ENCODE data around the gene ERF. TPM values are rescaled to one million over a fixed set of nuclear protein-coding genes. Genes with fewer than 3 reads are reported as not detected.

Gene ERF
- total and polyA plus RNA-seq, 7 donors: 7.1 to 13.5 (median 11.4) TPM

DNA sequence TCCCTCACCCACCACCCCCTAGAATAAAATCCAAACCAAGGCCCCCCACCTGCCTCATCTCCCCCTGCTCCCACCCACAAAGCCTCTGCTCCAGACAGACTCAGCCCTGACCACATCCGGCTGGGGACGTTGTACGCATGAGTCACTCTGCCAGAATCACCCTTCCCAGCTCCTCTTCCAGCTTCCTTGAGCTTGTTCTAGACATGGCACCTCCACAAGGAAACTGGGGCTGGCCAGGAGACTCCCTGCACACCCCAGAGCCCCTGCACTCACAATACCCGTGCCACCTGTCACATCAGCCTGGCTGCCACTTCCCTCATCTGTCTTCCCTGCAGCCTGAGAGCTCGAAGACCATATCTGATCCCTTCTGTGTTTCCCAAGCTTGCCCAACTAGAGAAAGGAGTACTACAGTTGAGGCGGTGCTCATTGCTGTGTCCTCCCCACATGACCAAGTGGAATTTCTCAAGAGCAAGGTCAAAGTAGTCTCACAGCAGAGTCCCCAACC lies 47.1 kb downstream of the ERF start:
- Histone ChIP-seq H3K4me1 (no peaks in the 10 kb centered on the region), H3K9me3 (no peaks in the 10 kb centered on the region), H3K27me3 (ENCODE audit: insufficient read depth in 3 of 3, low read length in 2 of 3) (no peaks in the 10 kb centered on the region), H3K4me3 (no peak overlapping the region), H3K36me3 (ENCODE audit: insufficient read depth in 1 of 2, low read depth in 1 of 2) (peaks cover 7 to 96% of the 10 kb centered on the region in 2 donors), H3K27ac (no peak overlapping the region)
- DNase-seq (no peak), ATAC-seq (peak in 1 of 4 donors; percentile 45)
- intact Hi-C loops (cut with DNase I): no loop called here
- WGBS, 3 donors: 82 to 89% (median 85%) methylated on average over 6 of the region's 6 CpGs
- TF ChIP-seq, protein P1, sequence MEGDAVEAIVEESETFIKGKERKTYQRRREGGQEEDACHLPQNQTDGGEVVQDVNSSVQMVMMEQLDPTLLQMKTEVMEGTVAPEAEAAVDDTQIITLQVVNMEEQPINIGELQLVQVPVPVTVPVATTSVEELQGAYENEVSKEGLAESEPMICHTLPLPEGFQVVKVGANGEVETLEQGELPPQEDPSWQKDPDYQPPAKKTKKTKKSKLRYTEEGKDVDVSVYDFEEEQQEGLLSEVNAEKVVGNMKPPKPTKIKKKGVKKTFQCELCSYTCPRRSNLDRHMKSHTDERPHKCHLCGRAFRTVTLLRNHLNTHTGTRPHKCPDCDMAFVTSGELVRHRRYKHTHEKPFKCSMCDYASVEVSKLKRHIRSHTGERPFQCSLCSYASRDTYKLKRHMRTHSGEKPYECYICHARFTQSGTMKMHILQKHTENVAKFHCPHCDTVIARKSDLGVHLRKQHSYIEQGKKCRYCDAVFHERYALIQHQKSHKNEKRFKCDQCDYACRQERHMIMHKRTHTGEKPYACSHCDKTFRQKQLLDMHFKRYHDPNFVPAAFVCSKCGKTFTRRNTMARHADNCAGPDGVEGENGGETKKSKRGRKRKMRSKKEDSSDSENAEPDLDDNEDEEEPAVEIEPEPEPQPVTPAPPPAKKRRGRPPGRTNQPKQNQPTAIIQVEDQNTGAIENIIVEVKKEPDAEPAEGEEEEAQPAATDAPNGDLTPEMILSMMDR (IDR thresholded peaks at IDR 0.05): no peak

DNA sequence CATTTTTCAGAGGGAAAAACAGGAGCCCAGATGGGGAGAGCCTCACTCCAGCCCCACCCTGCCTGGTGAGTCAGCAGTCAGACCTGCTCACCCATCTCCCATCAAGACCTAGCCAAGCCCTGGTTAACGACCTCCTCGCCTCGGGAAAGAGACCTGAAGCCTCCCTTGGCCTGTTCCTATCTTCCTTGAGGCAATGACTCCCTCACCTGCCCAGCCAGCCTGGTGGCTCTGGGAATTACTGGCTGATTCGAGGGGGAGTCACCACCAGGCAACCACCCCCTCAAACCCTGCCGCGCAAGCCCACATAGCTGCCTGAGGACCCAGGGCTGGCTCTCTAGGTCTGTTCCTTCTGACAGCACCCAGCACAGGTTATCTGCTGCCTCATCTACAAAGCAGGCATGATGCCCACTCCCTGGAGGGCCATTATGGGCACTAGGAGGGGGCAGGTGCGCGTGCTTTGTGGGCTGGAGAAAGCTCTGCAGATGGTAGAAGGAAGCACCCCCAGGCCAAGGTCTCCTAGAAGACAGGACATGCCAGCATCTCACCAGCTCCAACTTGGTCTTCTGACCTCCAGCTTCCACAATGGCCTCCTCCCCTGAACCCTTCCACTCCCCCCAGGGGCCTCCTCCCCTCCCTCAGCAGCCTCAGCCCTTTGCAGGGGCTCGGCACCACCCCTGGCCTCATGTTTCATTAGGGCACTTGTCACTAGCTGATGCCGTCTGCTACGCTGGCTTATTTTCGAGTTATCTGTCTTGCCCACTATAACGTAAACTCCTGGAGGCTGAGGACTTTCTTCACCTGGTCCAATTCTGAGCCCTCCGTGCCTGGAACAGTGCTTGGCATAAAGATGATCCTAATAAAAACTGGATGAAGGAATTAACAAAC lies 47.8 kb downstream of the ERF start:
- TF ChIP-seq, protein P1 (IDR thresholded peaks at IDR 0.05): no peak
- no peaks in the 10 kb centered on the region for H3K9me3 ChIP-seq
- no peaks in the 10 kb centered on the region for H3K4me1 ChIP-seq
- 86 to 89% (median 89%) methylated on average over 14 of the region's 14 CpGs for WGBS, 3 donors
- no peak overlapping the region for H3K27ac ChIP-seq
- intact Hi-C loops (cut with DNase I): no loop called here
- H3K4me3 ChIP-seq: no peak overlapping the region
- no peak for DNase-seq
- no peaks in the 10 kb centered on the region for H3K27me3 ChIP-seq (ENCODE audit: insufficient read depth in 3 of 3, low read length in 2 of 3)
- peak in 1 of 4 donors; percentile 32 for ATAC-seq
- H3K36me3 ChIP-seq (ENCODE audit: insufficient read depth in 1 of 2, low read depth in 1 of 2): peaks cover 7 to 96% of the 10 kb centered on the region in 2 donors

DNA sequence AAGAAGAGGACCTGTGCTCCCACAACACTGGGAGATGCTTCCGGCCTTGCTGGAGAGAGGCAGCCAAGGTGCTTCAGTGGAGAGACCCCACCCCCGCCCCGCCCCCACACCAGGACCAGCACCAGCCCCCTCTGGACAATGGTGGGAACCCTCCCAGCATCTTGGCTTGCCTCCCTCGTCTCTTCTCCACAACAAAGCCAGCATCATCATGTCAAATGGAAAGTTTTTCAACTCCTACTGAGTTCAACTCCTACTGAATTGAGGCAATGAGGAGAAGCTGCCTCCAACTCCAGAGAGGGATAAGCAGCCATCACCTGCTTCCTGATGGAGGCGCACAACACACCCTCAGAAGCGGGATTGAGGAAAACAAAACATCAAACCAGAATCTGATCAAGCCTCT lies 50.3 kb downstream of the ERF start:
- no peak overlapping the region for H3K27ac ChIP-seq
- DNase-seq (no peak), ATAC-seq (no peak)
- intact Hi-C loops (cut with DNase I): no loop called here
- H3K4me1 ChIP-seq: no peaks in the 10 kb centered on the region
- WGBS, 3 donors: 85 to 89% (median 85%) methylated on average over 6 of the region's 6 CpGs
- TF ChIP-seq, protein P1 (IDR thresholded peaks at IDR 0.05): no peak
- no peaks in the 10 kb centered on the region for H3K27me3 ChIP-seq (ENCODE audit: insufficient read depth in 3 of 3, low read length in 2 of 3)
- H3K9me3 ChIP-seq: no peaks in the 10 kb centered on the region
- peaks cover 6 to 89% of the 10 kb centered on the region in 2 donors for H3K36me3 ChIP-seq (ENCODE audit: insufficient read depth in 1 of 2, low read depth in 1 of 2)
- no peak overlapping the region for H3K4me3 ChIP-seq

DNA sequence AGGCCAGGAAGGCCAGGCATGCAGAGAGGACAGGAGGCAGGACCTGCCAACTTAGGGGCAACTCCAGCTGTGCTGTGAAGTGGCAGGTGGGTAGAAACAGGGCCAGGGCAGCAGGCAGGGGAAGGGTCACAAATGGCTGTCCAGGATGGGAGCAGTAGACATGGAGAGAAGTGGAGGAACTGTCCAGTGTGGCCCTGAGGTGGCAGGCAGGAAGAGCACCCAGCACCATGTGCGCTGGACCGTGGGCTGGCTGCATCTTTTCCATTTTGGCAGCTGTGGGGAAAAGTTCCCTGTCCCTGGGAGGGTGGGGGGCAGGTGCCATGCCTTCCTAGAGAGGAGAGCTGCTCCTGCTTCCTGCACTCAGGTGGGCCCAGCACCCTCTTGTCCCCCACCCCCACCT lies 51.2 kb downstream of the ERF start:
- no peak overlapping the region for H3K27ac ChIP-seq
- H3K4me1 ChIP-seq: no peaks in the 10 kb centered on the region
- no peaks in the 10 kb centered on the region for H3K27me3 ChIP-seq (ENCODE audit: insufficient read depth in 3 of 3, low read length in 2 of 3)
- H3K36me3 ChIP-seq (ENCODE audit: insufficient read depth in 1 of 2, low read depth in 1 of 2): peaks cover 0 to 89% of the 10 kb centered on the region in 2 donors
- H3K9me3 ChIP-seq: no peaks in the 10 kb centered on the region
- ATAC-seq (no peak), DNase-seq (no peak)
- 82 to 100% (median 100%) methylated on average over 1 to 2 of the region's 2 CpGs for WGBS, 3 donors
- TF ChIP-seq, protein P1 (IDR thresholded peaks at IDR 0.05): no peak
- H3K4me3 ChIP-seq: no peak overlapping the region
- intact Hi-C loops (cut with DNase I): no loop called here

Measured in psoas muscle (tissue), 8 donors.